PC-9 (cell line): ENCODE measurements around the gene TAF4. TPM values are rescaled to one million over a fixed set of nuclear protein-coding genes. Genes with fewer than 3 reads are reported as not detected.

Experiments used
- BruUV-seq: library from RNA; stranded (reverse); fragments of 400-500 nt; replicated peaks from 2 replicates; lab custom pipeline; 2021; lab: Mats Ljungman, UMichigan
- CTCF ChIA-PET: fragments of 300-600 bp; sonication (Branson Sonifier 250); formaldehyde crosslinking; loops from one replicate; lab custom pipeline; 2022; ENCODE audit warnings: antibody characterized with exemption; lab: Charles Lee
- POLR2A ChIA-PET: fragments of 300-600 bp; sonication (Branson Sonifier 250); formaldehyde crosslinking; loops from one replicate; lab custom pipeline; 2022; ENCODE audit warnings: antibody characterized with exemption; ENCODE audit not compliant: unreplicated experiment; lab: Charles Lee
- DNase-seq, 2 experiments: peaks; one replicate each; pipeline versions ENCODE4 v3.0.0 to v3.0.0-alpha.2; 2015 to 2022; ENCODE audit warnings: mixed read lengths in 1 of 2
- H2AFZ ChIP-seq: fragments of 200-600 bp; sonication (generic); 2 replicates; pipeline ENCODE4 v1.8.1; 2017; ENCODE audit warnings: antibody characterized with exemption
- H3F3A ChIP-seq: fragments of 200-600 bp; sonication (generic); 2 replicates; pipeline ENCODE4 v1.8.1; 2017; ENCODE audit warnings: antibody characterized with exemption, mild to moderate bottlenecking, low read depth; ENCODE audit not compliant: insufficient read depth
- H3K27ac ChIP-seq: fragments of 200-600 bp; sonication (generic); 2 replicates; pipeline ENCODE4 v1.6.1; 2016; ENCODE audit warnings: mixed run types
- H3K27me3 ChIP-seq: fragments of 200-600 bp; sonication (generic); 2 replicates; pipeline ENCODE4 v1.6.1; 2016; ENCODE audit warnings: low read depth, mixed run types; ENCODE audit not compliant: insufficient read depth
- H3K36me3 ChIP-seq: fragments of 200-600 bp; sonication (generic); 2 replicates; pipeline ENCODE4 v1.6.1; 2016; ENCODE audit warnings: low read depth, mixed run types
- H3K4me1 ChIP-seq: fragments of 200-600 bp; sonication (generic); replicated peaks from 2 replicates; pipeline ENCODE4 v1.6.1; 2016; ENCODE audit warnings: mixed run types; ENCODE audit not compliant: insufficient read depth
- H3K4me2 ChIP-seq: fragments of 200-600 bp; sonication (generic); 2 replicates; pipeline ENCODE4 v1.6.1; 2017; ENCODE audit warnings: mixed run types
- H3K4me3 ChIP-seq: fragments of 200-600 bp; sonication (generic); 2 replicates; pipeline ENCODE4 v1.6.1; 2016; ENCODE audit warnings: mixed run types
- H3K79me2 ChIP-seq: fragments of 200-600 bp; sonication (generic); 2 replicates; pipeline ENCODE4 v1.6.1; 2017; ENCODE audit warnings: low read depth, mixed run types
- H3K9me2 ChIP-seq: fragments of 200-600 bp; sonication (generic); 2 replicates; pipeline ENCODE4 v1.8.1; 2017; ENCODE audit warnings: mild to moderate bottlenecking; ENCODE audit not compliant: insufficient read depth
- H3K9me3 ChIP-seq: fragments of 200-600 bp; sonication (generic); 2 replicates; pipeline ENCODE4 v1.8.1; 2016; ENCODE audit warnings: low read depth; ENCODE audit not compliant: insufficient read depth
- H4K20me1 ChIP-seq: fragments of 200-600 bp; sonication (generic); 2 replicates; pipeline ENCODE4 v1.8.1; 2017; ENCODE audit not compliant: insufficient read depth
- EZH2 ChIP-seq: fragments of 200-600 bp; sonication (generic); IDR thresholded peaks from 2 replicates; pipeline ENCODE4 v1.8.0; 2017; ENCODE audit warnings: antibody characterized with exemption, low read depth
- intact Hi-C: fragments of 100-400 bp; cut with micrococcal nuclease; formaldehyde crosslinking; loops from one replicate; pipeline ENCODE4 v1.10.0; 2022; ENCODE audit not compliant: unreplicated experiment
- total RNA-seq: library from RNA; stranded (reverse); gene quantifications from 2 replicates; pipeline ENCODE4 v1.2.3, GENCODE V29; 2021
- TF ChIP-seq, protein P1 (sequence below): fragments of 200-600 bp; sonication (generic); conservative IDR thresholded peaks from 2 replicates; pipeline ENCODE4 v1.6.1; 2017; ENCODE audit warnings: mixed run types, antibody characterized with exemption, mild to moderate bottlenecking, moderate library complexity

Gene TAF4
- total RNA-seq, 1 experiment from 2014 or later: 32.5 TPM

DNA sequence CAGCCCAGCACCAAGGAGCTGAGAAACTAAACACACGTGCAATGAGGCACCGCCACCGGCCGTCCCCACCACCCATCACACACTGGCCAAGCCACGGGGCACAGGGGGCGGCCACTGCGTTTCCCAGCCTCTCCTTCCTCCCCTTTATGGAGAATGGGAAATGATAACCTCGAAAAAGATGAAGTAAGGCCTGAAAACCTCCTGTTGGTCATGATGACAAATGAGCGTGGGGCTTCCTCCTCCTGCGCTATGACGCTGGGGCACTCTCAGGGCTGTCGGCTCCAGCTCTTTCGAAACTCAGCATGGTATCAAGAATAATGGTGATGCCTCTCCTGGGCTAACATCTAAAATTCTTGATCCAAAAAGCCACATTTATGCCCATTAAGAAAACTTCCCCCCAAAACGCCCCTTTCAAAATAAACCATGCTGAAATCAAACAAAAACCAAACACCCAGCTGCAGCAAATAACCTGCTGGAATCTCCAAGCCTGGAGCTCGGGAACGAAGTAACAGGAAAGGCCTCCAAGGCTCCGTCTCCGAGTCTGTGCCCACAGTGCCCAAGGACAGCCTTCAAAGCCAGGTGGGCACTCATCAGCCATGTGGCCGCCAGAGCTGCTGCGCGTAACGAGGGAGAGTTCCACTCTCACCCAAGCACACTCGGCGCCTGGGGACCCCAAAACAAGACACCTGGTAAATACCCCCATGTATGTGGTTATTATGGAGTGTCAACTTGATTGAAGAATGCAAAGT is 50.0 kb downstream of the TAF4 start:
- H3K27me3 ChIP-seq: no peaks in the 10 kb centered on the region
- H3K27ac ChIP-seq: no peak overlapping the region
- H3K4me1 ChIP-seq: no peaks in the 10 kb centered on the region
- H4K20me1 ChIP-seq: peaks cover 60% of the 10 kb centered on the region
- no peaks in the 10 kb centered on the region for H3K36me3 ChIP-seq
- no peak overlapping the region for H3K4me2 ChIP-seq
- DNase-seq: no peak
- intact Hi-C loops: loop anchor here (10.0 kb wide), 2 partner anchors 249 to 389 kb away; partner anchors contain the start of gene CABLES2
- no peak overlapping the region for H2AFZ ChIP-seq
- BruUV-seq: no TSS peak
- peaks cover 37% of the 10 kb centered on the region for H3K79me2 ChIP-seq
- no peaks in the 10 kb centered on the region for H3K9me2 ChIP-seq
- no peak overlapping the region for H3K4me3 ChIP-seq
- H3K9me3 ChIP-seq: no peaks in the 10 kb centered on the region
- POLR2A ChIA-PET: no interaction called here
- CTCF ChIA-PET: no interaction called here
- TF ChIP-seq, protein P1, sequence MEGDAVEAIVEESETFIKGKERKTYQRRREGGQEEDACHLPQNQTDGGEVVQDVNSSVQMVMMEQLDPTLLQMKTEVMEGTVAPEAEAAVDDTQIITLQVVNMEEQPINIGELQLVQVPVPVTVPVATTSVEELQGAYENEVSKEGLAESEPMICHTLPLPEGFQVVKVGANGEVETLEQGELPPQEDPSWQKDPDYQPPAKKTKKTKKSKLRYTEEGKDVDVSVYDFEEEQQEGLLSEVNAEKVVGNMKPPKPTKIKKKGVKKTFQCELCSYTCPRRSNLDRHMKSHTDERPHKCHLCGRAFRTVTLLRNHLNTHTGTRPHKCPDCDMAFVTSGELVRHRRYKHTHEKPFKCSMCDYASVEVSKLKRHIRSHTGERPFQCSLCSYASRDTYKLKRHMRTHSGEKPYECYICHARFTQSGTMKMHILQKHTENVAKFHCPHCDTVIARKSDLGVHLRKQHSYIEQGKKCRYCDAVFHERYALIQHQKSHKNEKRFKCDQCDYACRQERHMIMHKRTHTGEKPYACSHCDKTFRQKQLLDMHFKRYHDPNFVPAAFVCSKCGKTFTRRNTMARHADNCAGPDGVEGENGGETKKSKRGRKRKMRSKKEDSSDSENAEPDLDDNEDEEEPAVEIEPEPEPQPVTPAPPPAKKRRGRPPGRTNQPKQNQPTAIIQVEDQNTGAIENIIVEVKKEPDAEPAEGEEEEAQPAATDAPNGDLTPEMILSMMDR: no peak
- TF ChIP-seq EZH2: no peak
- H3F3A ChIP-seq: peaks cover 10% of the 10 kb centered on the region; the same call in 1 of the 2 replicates

DNA sequence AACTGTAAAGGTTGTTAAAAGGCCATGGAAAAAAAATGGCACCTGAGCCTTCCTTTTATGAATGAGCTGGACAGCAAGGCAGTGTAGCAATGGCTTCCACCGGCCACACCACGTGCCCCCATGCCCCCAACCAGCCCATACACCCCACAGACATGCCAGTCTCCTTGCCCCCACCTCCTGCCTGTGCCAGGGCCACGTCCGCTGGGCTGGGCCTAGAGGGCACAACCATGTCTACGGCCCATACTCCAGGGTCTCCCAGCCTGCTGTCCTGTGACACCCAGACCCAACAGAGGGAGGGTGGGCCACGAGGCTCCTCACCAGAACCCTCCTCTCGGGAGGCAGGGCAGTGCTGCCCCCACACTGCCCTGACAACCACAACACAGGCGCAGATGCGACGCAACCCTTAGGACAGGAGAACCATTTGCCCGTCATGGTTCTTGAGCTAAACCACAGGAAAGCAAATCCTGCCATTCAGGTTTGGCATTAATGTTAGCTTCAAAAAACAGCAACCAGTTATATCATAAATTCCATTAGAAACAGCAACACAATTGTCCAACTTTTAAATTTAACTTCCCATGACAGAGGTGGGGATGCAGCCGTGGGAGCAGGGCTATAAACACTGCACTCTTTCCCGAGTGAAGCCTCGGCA is 50.7 kb downstream of the TAF4 start:
- intact Hi-C loops: loop anchor here (5.0 to 10.0 kb wide), 3 partner anchors 107 to 390 kb away; partner anchors contain the start of genes CABLES2 and LSM14B
- no peaks in the 10 kb centered on the region for H3K36me3 ChIP-seq
- peaks cover 10% of the 10 kb centered on the region; the same call in 1 of the 2 replicates for H3F3A ChIP-seq
- no peak overlapping the region for H2AFZ ChIP-seq
- H3K27me3 ChIP-seq: no peaks in the 10 kb centered on the region
- no peak overlapping the region for H3K4me3 ChIP-seq
- peaks cover 56% of the 10 kb centered on the region for H4K20me1 ChIP-seq
- H3K79me2 ChIP-seq: peaks cover 30% of the 10 kb centered on the region
- no peak for DNase-seq
- POLR2A ChIA-PET: interaction anchor here (0.7 kb wide), 1 partner anchor 1588 kb away, joined by 3 read pairs; no protein-coding TSS in a partner anchor
- no peaks in the 10 kb centered on the region for H3K4me1 ChIP-seq
- no peak overlapping the region for H3K4me2 ChIP-seq
- no TSS peak for BruUV-seq
- CTCF ChIA-PET: no interaction called here
- no peaks in the 10 kb centered on the region for H3K9me3 ChIP-seq
- H3K27ac ChIP-seq: no peak overlapping the region
- no peaks in the 10 kb centered on the region for H3K9me2 ChIP-seq
- TF ChIP-seq EZH2: no peak
- TF ChIP-seq, protein P1: no peak

DNA sequence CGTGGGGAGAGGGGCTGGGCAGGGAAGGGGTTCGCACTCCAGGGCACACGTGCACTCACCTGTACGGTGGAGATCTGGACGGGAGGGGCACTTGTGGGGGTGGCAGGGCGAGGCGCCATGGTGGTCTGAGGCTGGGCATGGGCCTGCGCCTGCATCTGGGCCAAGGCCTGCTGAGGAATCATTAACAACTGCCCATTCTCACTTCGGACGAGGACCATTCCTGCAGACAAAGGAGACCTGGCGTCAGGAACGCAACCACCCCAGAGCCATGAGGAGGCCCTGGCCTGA is 51.2 kb downstream of the TAF4 start:
- H4K20me1 ChIP-seq: peaks cover 54% of the 10 kb centered on the region
- H3K4me3 ChIP-seq: no peak overlapping the region
- H3K27ac ChIP-seq: no peak overlapping the region
- H3K27me3 ChIP-seq: no peaks in the 10 kb centered on the region
- ChIA-PET CTCF (no interaction called here), POLR2A (interaction anchor here (0.7 kb wide), 1 partner anchor 1587 kb away, joined by 3 read pairs; no protein-coding TSS in a partner anchor)
- no peak overlapping the region for H3K4me2 ChIP-seq
- H3K79me2 ChIP-seq: peaks cover 25% of the 10 kb centered on the region
- H3F3A ChIP-seq: peaks cover 10% of the 10 kb centered on the region; the same call in 1 of the 2 replicates
- intact Hi-C loops: loop anchor here (5.0 to 10.0 kb wide), 3 partner anchors 108 to 390 kb away; partner anchors contain the start of genes CABLES2 and LSM14B
- BruUV-seq: no TSS peak
- no peak for DNase-seq
- no peaks in the 10 kb centered on the region for H3K9me3 ChIP-seq
- no peaks in the 10 kb centered on the region for H3K36me3 ChIP-seq
- H2AFZ ChIP-seq: no peak overlapping the region
- H3K4me1 ChIP-seq: no peaks in the 10 kb centered on the region
- no peaks in the 10 kb centered on the region for H3K9me2 ChIP-seq
- TF ChIP-seq, protein P1: no peak
- TF ChIP-seq EZH2: no peak
